ENCODE data around the gene CCT7.

- TF ChIP-seq POLR2AphosphoS5 (IDR thresholded peaks at IDR 0.05; ENCODE audit: low read depth, low read length), result no peak
- TF ChIP-seq POLR2A (IDR thresholded peaks at IDR 0.05; ENCODE audit: low read depth, low read length), result 0 out of 2 replicates have a peak, but pooled peaks have one; percentile 35
Observed at GRCh38 chr2:73252238-73253027, 18.3 kb downstream of the CCT7 start.

All from GM12892 (cell line).